Chondrocyte (in vitro differentiated cells): ENCODE data around the gene HMG20B. TPM values are rescaled to one million over a fixed set of nuclear protein-coding genes. Genes with fewer than 3 reads are reported as not detected.
A peak's percentile ranks its signal among the peaks of the same experiment; 100 is the strongest.

Source experiments
- DNase-seq: peaks from one replicate; pipeline ENCODE4 v3.0.0; 2021; ENCODE audit warnings: mixed read lengths, low spot score
- H3K27ac Mint-ChIP-seq: one replicate; pipeline ENCODE4 v1.8.0; 2021; ENCODE audit warnings: mild to moderate bottlenecking, moderate library complexity, mixed read lengths; ENCODE audit not compliant: unreplicated experiment
- H3K27me3 Mint-ChIP-seq: 2 replicates; pipeline ENCODE4 v1.8.0; 2021; ENCODE audit warnings: low read depth, mixed read lengths
- H3K36me3 Mint-ChIP-seq: 2 replicates; pipeline ENCODE4 v1.8.0; 2021; ENCODE audit warnings: low read depth, mixed read lengths
- H3K4me1 Mint-ChIP-seq: 2 replicates; pipeline ENCODE4 v1.8.0; 2021; ENCODE audit warnings: low read depth, mild to moderate bottlenecking, mixed read lengths
- H3K4me3 Mint-ChIP-seq: one replicate; pipeline ENCODE4 v1.8.0; 2021; ENCODE audit warnings: mild to moderate bottlenecking, moderate library complexity, mixed read lengths; ENCODE audit not compliant: unreplicated experiment
- H3K9me3 Mint-ChIP-seq: 2 replicates; pipeline ENCODE4 v1.8.0; 2021; ENCODE audit warnings: low read depth, mixed read lengths
- total RNA-seq: library from RNA; stranded (reverse); gene quantifications from 3 replicates; pipeline ENCODE4 v1.2.1, GENCODE V29; 2021
- TF ChIP-seq, protein P1 (sequence below): fragments of 200-600 bp; sonication (generic); IDR thresholded peaks from 2 replicates; pipeline ENCODE4 v1.5.0; 2021; ENCODE audit warnings: antibody characterized with exemption, mild to moderate bottlenecking, moderate library complexity

The HMG20B gene
- total RNA-seq, 1 donor from 2014 or later = 60.9 TPM

DNA sequence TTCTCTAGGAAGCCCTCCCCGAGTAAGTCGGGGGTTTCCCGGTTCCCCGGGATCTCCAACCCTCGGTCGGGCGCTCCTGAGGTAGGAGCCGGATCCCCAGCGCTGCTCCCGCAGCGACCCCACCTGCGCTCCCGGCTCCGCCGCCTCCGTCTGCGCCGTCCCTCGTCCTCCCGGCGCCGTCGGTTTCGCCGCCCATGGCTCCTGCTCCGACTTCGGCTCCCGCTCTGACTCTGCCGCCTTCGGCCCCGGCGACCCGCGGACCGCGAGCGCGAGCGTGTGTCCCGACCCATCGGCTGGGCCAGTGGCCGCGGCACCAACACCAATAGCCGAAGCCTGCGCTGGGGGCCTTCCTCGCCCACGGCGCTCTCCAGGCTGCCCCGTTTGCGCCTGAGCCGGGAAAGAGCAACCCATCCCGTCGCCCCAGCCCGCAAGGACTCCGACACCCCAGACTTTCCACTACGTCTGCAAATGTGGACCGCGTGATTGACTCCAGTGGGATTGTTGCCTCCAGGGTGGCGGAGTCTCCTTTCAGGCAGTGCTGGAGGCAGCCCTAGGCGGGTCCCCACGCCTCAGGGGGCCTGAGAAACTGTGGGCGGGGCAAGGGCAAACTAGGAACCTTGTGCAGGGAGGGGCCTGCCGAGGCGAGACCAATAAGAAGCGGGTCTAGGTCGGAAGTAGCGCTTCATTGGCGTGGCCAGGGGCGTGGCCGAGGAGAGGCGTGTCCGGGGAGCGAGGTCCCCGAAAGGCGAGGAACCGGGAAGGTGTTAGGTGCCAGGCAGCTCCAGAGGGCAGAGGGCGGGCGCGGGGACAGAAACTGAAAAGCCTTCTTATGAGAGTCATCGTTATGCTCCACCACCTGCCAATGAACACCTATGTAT is 54.0 kb downstream of the HMG20B start, which contains the start of gene CACTIN:
Gene CACTIN (minus strand): TSS at position 318 of the 878 bp plus-strand sequence. CDS start 28 bp downstream, at position 290.
- TF ChIP-seq, protein P1, sequence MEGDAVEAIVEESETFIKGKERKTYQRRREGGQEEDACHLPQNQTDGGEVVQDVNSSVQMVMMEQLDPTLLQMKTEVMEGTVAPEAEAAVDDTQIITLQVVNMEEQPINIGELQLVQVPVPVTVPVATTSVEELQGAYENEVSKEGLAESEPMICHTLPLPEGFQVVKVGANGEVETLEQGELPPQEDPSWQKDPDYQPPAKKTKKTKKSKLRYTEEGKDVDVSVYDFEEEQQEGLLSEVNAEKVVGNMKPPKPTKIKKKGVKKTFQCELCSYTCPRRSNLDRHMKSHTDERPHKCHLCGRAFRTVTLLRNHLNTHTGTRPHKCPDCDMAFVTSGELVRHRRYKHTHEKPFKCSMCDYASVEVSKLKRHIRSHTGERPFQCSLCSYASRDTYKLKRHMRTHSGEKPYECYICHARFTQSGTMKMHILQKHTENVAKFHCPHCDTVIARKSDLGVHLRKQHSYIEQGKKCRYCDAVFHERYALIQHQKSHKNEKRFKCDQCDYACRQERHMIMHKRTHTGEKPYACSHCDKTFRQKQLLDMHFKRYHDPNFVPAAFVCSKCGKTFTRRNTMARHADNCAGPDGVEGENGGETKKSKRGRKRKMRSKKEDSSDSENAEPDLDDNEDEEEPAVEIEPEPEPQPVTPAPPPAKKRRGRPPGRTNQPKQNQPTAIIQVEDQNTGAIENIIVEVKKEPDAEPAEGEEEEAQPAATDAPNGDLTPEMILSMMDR = peak; percentile 53
- DNase-seq = peak; percentile 99
- H3K9me3 Mint-ChIP-seq = no peaks in the 10 kb centered on the region

DNA sequence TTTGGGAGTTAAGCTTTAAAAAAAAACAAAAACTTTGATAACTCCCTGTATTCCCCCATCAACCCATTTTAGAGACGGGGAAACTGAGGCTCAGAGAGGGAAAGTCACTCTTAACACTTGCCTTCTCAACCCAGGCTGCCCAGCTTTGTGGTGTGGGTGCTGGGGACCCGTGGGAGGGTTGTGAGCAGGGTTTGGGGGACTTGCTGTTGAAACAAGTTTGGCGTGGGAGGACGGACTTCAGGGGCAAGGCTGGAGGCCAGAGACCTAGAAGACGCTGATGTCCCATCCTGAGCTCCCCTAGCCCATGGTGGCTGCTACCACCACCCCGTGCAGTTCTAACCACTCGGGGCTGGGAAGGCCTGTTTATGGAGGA is 54.6 kb downstream of the HMG20B start:
- Mint-ChIP-seq H3K27me3 (no peaks in the 10 kb centered on the region), H3K4me3 (peak overlapping the region; percentile 91), H3K27ac (peak overlapping the region; percentile 97), H3K36me3 (peaks cover 9% of the 10 kb centered on the region), H3K4me1 (peaks cover 27% of the 10 kb centered on the region), H3K9me3 (no peaks in the 10 kb centered on the region)
- TF ChIP-seq, protein P1 = no peak
- no peak for DNase-seq

More for the DNA sequence above, 54.0 kb downstream of the HMG20B start, which contains the start of gene CACTIN:
- peak within 1 kb of the TSS; percentile 97 for H3K27ac Mint-ChIP-seq
- H3K4me1 Mint-ChIP-seq = peaks cover 27% of the 10 kb centered on the region
- peaks cover 11% of the 10 kb centered on the region for H3K36me3 Mint-ChIP-seq
- no peaks in the 10 kb centered on the region for H3K27me3 Mint-ChIP-seq
- peak within 1 kb of the TSS; percentile 91 for H3K4me3 Mint-ChIP-seq

Other genes starting within 250 kb of the HMG20B start
- gene NFIC, start 206.4 kb upstream of the HMG20B start, total RNA-seq = 81.5 to 85.5 TPM (median 83.4 TPM) in 3 replicates
- not detected in 3 replicates for gene SMIM24, start 92.4 kb upstream of the HMG20B start, total RNA-seq
- gene SMIM44, start 89.5 kb upstream of the HMG20B start, total RNA-seq = not detected in 3 replicates
- gene DOHH, start 72.3 kb upstream of the HMG20B start, total RNA-seq = 9.9 to 10.3 TPM (median 10.1 TPM) in 3 replicates
- 35.0 to 37.6 TPM (median 36.5 TPM) in 3 replicates for gene FZR1, start 66.6 kb upstream of the HMG20B start, total RNA-seq
- gene TEKTIP1, start 33.8 kb upstream of the HMG20B start, total RNA-seq = 0.35 to 0.65 TPM (median 0.56 TPM) in 3 replicates
- 65.8 to 101 TPM (median 98.4 TPM) in 3 replicates for gene MFSD12, start 15.4 kb upstream of the HMG20B start, total RNA-seq
- 0.15 to 3.3 TPM (median 2.2 TPM) in 3 replicates for gene GIPC3, start 12.5 kb downstream of the HMG20B start, total RNA-seq
- gene TBXA2R, start 33.9 kb downstream of the HMG20B start, total RNA-seq = 5.4 to 5.8 TPM in 2 of 3 replicates, not detected in the other
- gene CACTIN, start 53.8 kb downstream of the HMG20B start, total RNA-seq = 18.6 to 22.0 TPM (median 19.5 TPM) in 3 replicates
- 81.0 to 98.4 TPM (median 85.5 TPM) in 3 replicates for gene PIP5K1C, start 127.5 kb downstream of the HMG20B start, total RNA-seq
- not detected in 3 replicates for gene TJP3, start 135.4 kb downstream of the HMG20B start, total RNA-seq
- gene APBA3, start 188.7 kb downstream of the HMG20B start, total RNA-seq = 17.8 to 20.4 TPM (median 18.2 TPM) in 3 replicates
- gene MRPL54, start 189.7 kb downstream of the HMG20B start, total RNA-seq = 41.6 to 52.4 TPM (median 42.9 TPM) in 3 replicates
- gene RAX2, start 199.3 kb downstream of the HMG20B start, total RNA-seq = not detected in 3 replicates
- not detected in 3 replicates for gene MATK, start 213.4 kb downstream of the HMG20B start, total RNA-seq